ENCODE results near the gene ZNF141. TPM values are rescaled to one million over a fixed set of nuclear protein-coding genes. Genes with fewer than 3 reads are reported as not detected.
"Not testable (repeated sequence)": the region's sequence is repeated elsewhere in the genome, so short reads cannot be mapped to it uniquely, and the experiment has no call there.

ZNF141 gene
- total RNA-seq, 1 donor from 2014 or later: 36.8 TPM

- no peak for DNase-seq
Observed at GRCh38 chr4:385934-386707, 48.5 kb downstream of the ZNF141 start.

DNA sequence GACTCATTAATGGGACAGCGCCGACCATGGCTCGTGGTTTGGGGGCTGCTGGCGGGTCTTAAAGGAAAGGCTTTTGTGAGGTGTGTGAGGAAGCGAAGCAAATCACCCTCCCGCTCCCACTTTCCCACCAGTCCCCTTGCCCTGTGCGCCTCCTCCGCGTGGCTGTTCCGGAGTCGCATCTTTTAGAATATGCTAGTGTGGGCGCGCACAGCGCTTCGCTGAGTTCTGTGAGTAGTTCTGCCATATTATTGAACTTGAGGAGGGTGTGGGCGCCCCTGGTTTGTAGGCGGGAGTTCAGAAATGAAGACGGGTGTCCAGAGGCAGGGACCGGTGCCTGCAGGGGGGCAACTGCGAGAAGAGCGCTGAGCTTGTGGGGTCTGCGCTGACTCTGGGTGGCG, 49.1 kb downstream of the ZNF141 start:
- no peak for DNase-seq

GRCh38 chr4:404006-404405, 66.4 kb downstream of the ZNF141 start:
- DNase-seq: no peak

- DNase-seq: not testable (repeated sequence)
Observed at GRCh38 chr4:408321-408720, 70.7 kb downstream of the ZNF141 start.

DNA sequence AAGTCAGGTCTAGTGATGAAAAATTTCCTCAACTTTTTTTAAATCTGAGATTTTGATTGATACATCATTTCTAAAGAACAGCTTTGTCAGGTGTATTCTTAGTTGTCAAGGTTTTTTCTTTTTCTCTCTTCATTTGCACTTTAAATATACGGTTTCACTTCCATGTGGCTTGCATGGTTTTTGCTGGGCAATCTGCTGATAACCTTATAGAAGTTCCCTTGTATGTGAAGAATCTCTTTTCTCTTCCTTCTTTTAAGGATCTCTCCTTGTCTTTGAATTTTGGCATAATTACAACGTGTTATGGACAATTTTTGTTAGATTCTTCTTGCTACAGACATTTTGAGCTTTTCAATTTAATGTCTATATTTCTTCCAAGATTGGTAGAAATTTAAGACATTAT, 85.0 kb downstream of the ZNF141 start:
- DNase-seq: no peak

Small RNA genes lying within 50 kb of the gene (small RNA-seq; reads per million reads assigned to genes)
- not detected for gene AC079140.2 (ENCODE audit: low replicate concordance)
- not detected for gene MIR571 (ENCODE audit: low replicate concordance)
- not detected for gene ZNF519P4 (ENCODE audit: low replicate concordance)

Other genes with a start within 250 kb of the ZNF141 start
- 18.5 TPM for gene ZNF718, start 213.3 kb upstream of the ZNF141 start, total RNA-seq
- 4.3 TPM for gene ZNF732, start 32.3 kb upstream of the ZNF141 start, total RNA-seq
- 63.1 TPM for gene ZNF721, start 161.3 kb downstream of the ZNF141 start, total RNA-seq
- 35.7 TPM for gene PIGG, start 161.4 kb downstream of the ZNF141 start, total RNA-seq
- gene TMEM271, start 238.5 kb downstream of the ZNF141 start, total RNA-seq: 0.41 TPM

Data from tongue (tissue), 3 donors.